Measurements from ENCODE around the gene LMX1A.

The LMX1A gene

DNA sequence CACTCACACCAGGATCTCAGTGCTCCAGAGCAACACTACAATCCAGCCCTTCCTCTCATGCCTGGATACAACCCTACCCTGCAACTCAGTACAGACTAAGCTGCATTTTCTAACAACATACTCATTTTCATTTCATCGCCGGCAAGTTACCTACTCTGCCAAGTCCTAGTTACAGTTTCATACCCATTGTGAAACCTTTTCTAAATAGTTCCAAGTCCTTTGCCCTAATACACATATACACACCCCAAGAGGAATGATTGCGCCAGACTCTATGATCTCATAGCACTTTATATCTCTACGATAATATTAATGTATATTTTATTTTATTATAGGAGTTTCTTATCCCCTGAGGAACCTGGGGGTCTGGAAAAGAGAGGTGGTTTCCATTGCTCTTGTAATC lies 122.4 kb downstream of the LMX1A start:
- no peak overlapping the region for H3K4me3 ChIP-seq (ENCODE audit: low read depth, low read length)
- no peak for DNase-seq (ENCODE audit: low read depth)

DNA sequence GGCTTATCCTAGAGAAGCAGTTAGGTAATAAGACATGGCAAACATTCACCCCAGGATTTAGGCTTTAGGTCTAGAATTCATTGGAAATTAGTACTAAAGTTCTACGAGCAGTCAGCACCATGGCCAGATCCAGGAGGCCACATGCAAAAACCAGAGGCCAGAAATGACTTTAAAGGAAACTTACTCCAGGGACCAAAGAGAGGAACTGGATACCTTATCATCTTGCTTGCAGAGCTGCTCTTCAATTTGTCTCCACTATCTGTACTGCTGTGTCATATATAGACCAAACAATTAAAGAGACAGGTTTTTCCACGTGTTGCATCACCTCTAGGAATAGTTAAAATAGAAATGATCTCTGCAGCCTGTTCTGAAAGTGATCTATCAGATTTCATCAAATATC lies 127.8 kb downstream of the LMX1A start:
- no peak for DNase-seq (ENCODE audit: low read depth)
- no peak overlapping the region for H3K4me3 ChIP-seq (ENCODE audit: low read depth, low read length)

DNA sequence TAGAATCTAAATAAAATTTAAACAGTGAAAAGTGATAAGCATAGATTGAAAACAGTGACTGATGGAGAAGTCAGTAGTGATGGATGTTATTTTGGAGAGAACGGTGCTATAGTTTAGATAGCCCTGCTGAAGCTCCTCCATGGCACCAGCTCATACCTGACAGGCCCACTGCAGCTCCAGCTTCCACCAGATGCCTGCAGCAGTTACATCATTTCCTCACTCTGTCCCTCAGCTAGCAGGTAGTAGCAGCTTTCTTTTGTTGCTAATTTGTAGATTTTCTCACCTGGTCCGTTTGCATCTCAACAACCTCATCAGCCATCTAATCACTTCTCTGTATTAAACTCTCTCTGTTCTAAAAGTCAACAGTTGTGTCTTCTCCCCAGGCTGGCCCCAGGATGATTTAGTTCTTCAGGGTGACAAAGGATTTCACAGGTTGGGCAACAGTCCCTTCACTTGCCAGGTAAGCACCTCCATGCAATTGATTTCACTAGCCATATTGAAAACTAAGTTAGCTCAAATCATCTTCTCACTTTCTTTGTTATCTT lies 128.3 kb downstream of the LMX1A start:
- no peak for DNase-seq (ENCODE audit: low read depth)
- no peak overlapping the region for H3K4me3 ChIP-seq (ENCODE audit: low read depth, low read length)

DNA sequence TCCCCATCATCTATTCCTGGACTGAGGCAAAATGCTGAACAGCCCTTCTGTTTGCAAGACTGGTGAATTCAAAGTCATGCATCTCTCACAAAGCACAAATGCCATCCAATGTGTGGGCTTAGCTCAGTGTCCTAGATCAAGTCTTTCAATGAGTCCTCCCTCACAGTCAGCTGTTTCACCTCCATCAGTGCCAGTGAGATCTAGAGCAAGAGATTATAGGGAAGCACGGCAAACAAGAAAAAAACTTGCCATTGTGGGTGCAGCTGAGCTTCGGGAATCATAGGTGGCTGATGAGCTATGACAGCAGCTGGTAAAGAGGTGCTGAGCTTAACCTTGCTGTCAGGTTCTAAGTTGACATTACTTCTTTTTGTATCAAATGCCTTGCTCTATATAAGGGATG lies 130.2 kb downstream of the LMX1A start:
- no peak overlapping the region for H3K4me3 ChIP-seq (ENCODE audit: low read depth, low read length)
- DNase-seq (ENCODE audit: low read depth): no peak

DNA sequence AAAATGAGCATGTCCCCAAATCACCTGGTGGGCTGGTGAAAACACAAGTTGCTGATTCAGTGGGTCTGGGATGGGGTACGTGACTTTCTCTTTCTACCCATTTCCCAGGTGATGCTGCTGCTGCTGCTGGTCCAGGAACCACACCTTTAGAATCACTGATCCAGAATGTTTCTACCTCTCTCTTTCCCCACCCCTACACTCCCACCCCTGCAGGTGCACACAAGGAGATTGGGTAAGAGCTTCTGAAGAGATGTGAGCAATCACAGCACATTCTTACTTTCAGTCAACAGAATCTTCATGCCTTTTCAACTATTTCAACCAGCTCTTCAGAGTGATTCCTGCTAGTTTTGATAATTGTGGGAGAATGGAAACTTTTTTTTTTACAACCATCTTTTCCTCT lies 130.9 kb downstream of the LMX1A start:
- no peak overlapping the region for H3K4me3 ChIP-seq (ENCODE audit: low read depth, low read length)
- no peak for DNase-seq (ENCODE audit: low read depth)

DNA sequence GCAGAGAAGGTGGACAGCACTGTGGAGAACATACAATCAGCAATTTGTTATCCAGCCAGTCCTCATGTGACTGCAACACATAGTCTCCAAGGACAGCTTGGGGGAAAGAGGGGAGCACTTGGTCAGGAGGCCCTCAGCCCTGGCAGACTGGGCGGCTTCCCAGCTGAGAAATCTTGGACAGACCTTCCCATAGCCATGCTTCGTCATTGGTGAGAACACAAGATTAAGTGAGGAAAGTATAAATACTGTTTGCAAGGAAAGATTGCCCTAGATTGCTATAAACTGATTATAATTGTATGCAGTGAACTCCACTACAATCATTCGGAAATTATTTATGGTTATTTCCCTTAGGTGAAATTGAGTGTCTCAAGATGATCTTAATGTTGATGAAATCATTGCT lies 131.5 kb downstream of the LMX1A start:
- DNase-seq (ENCODE audit: low read depth): no peak
- no peak overlapping the region for H3K4me3 ChIP-seq (ENCODE audit: low read depth, low read length)

GRCh38 chr1:165224504-165224903 lies 132.0 kb downstream of the LMX1A start:
- no peak overlapping the region for H3K4me3 ChIP-seq (ENCODE audit: low read depth, low read length)
- no peak for DNase-seq (ENCODE audit: low read depth)

GRCh38 chr1:165222580-165222979 lies 133.9 kb downstream of the LMX1A start:
- no peak overlapping the region for H3K4me3 ChIP-seq (ENCODE audit: low read depth, low read length)
- DNase-seq (ENCODE audit: low read depth): no peak

DNA sequence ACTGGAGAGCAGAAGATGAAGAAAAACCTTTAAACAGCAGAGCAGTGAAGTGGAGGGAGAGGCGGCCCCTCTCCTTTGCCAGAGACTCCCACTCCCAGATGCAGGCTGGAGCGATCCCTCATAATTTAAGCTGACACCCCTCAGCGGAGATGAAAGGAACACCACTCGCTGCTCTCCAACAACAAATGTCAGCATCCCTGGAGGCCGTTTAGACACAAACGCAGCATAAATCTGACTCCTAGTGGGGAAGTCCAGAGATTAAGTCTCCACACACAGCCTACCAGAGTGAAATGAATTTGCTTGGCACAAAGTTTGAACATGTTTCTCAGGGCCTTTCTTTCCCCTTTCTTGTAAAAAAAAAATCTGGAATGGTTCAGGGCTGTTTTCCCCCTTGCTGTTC lies 137.8 kb downstream of the LMX1A start:
- no peak for DNase-seq (ENCODE audit: low read depth)
- H3K4me3 ChIP-seq (ENCODE audit: low read depth, low read length): no peak overlapping the region

GRCh38 chr1:165217958-165218357 lies 138.6 kb downstream of the LMX1A start:
- DNase-seq (ENCODE audit: low read depth): no peak
- no peak overlapping the region for H3K4me3 ChIP-seq (ENCODE audit: low read depth, low read length)

DNA sequence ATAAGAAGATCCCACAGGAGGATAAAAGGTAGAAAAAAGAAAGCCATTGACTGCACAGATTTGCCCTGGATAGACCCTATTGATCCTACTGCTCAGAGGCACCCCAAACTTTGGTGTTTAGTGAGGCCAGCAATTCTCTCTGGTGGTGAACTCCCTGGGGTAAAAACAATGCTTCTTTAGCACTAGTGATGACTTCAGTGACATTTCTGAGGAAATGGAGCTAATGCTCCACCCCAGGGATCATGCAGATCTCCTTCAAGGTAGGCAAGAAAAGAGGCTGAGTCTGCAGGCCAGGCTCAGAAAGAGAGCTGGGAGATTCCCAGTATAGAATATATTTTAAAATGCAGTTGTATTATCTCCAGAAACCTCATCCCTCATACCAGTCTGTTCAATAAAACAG lies 140.3 kb downstream of the LMX1A start:
- no peak for DNase-seq (ENCODE audit: low read depth)
- no peak overlapping the region for H3K4me3 ChIP-seq (ENCODE audit: low read depth, low read length)

DNA sequence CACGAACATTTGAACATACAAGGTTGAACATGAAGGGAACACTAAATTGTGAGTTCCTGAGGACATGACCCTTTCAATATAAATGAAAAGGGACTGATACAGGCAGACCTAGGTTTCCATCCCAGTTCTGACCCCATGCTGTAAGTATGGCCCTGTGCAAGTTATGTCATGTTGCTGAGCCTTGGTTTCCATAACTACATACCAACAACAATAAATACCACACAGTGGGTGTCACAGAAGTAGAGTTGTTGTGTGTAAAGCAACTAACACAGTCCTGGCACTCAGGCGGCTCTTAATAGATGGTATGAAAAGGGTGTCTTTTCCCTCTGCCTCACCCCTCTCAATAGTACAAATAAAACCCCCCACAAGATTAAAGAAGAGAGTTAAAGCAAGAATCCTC lies 140.8 kb downstream of the LMX1A start:
- DNase-seq (ENCODE audit: low read depth): no peak
- H3K4me3 ChIP-seq (ENCODE audit: low read depth, low read length): no peak overlapping the region

DNA sequence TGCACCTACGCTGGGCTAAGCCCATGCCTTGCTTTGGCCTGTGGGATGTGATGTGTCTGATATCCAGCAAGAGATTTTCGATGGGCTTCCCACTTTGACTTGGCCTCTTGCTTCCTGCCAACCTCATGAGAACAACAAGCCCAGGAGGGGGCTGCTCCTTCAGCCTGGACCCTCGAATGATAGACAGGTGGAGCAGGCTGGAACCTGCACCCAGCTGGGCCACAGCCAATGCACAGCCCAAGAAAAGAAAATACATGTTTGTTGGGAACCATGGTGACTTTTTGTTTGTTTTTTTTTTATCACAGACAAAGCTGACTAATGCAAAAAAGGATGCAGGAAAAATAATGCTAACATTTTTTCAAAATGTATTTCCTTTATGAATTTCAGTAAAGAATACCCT lies 144.3 kb downstream of the LMX1A start:
- no peak for DNase-seq (ENCODE audit: low read depth)
- no peak overlapping the region for H3K4me3 ChIP-seq (ENCODE audit: low read depth, low read length)

DNA sequence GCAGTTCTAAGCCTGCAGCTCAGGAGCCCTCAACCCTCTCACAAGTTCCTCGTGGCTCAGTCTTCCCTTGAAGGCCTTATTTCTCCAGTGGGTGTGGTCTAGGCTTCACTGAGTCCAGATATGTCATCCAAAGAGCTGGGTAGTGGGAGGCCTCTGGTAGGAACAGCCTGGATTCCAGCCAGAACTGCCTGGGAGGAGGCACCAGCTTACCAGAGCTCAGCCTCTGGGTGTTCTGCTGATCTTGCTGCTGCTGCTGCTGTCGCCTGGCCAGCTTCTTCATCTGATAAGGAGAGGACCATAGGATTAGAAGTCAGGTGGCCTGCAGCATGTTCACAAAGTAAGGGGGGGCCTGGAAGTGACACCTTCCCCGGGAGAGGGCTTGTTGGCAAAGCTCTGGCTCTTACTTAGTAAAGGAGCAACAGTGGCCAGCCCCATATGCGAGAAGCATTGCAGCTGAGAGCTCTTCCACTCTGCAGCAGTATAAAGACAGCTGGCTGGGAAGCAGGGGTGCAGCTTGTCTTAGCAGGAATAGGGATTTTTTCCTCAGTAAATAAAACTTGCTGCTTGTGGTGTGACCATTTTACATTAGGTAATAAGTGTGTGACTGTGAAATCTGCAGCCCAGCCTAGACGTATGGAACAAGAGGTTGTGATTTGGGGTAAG lies 148.5 kb downstream of the LMX1A start:
- DNase-seq (ENCODE audit: low read depth): no peak
- no peak overlapping the region for H3K4me3 ChIP-seq (ENCODE audit: low read depth, low read length)

DNA sequence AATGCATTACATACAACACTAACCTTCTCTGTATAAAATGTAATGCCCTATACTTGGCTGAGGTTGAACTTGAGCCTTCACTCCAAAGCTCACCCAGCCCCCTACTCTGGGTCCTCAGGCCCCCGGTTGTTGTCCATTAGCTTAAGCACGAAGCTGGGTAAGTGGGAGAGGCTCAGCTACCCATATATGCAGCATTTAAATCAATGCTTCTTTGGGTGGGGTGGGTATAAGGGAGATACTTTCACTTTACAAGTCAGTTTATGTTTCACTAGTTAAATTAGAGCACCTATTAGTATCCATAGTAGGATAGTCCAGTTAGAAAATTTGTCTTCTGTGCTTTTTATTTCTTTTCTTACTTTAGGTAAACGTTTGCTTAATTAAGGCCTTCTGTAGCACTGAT lies 151.4 kb downstream of the LMX1A start:
- no peak for DNase-seq (ENCODE audit: low read depth)
- H3K4me3 ChIP-seq (ENCODE audit: low read depth, low read length): no peak overlapping the region

GRCh38 chr1:165204548-165204947 lies 152.0 kb downstream of the LMX1A start:
- H3K4me3 ChIP-seq (ENCODE audit: low read depth, low read length): no peak overlapping the region
- no peak for DNase-seq (ENCODE audit: low read depth)

DNA sequence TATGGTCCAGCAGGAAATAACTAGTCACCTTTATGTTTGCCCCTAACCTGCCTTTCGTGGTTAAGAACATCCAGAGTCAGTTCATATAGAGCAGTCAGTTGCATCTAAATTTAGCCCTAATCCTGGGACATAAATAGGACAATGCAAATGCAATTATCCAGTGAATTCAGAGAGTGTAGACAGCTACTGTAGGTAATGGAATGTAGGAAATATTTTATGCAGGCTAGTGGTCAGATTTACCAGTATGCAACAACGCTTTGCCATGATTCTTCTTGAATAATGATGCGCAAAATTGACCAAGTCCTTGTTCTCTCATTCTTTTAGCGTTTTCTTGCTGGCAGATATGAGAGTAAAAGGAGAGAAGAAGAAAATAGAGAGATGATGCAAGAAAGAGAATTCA lies 165.4 kb downstream of the LMX1A start:
- H3K4me3 ChIP-seq (ENCODE audit: low read depth, low read length): no peak overlapping the region
- DNase-seq (ENCODE audit: low read depth): no peak

GRCh38 chr1:165189913-165190312 lies 166.6 kb downstream of the LMX1A start:
- no peak overlapping the region for H3K4me3 ChIP-seq (ENCODE audit: low read depth, low read length)
- DNase-seq (ENCODE audit: low read depth): no peak

GRCh38 chr1:165189011-165189410 lies 167.5 kb downstream of the LMX1A start:
- DNase-seq (ENCODE audit: low read depth): no peak
- H3K4me3 ChIP-seq (ENCODE audit: low read depth, low read length): no peak overlapping the region

DNA sequence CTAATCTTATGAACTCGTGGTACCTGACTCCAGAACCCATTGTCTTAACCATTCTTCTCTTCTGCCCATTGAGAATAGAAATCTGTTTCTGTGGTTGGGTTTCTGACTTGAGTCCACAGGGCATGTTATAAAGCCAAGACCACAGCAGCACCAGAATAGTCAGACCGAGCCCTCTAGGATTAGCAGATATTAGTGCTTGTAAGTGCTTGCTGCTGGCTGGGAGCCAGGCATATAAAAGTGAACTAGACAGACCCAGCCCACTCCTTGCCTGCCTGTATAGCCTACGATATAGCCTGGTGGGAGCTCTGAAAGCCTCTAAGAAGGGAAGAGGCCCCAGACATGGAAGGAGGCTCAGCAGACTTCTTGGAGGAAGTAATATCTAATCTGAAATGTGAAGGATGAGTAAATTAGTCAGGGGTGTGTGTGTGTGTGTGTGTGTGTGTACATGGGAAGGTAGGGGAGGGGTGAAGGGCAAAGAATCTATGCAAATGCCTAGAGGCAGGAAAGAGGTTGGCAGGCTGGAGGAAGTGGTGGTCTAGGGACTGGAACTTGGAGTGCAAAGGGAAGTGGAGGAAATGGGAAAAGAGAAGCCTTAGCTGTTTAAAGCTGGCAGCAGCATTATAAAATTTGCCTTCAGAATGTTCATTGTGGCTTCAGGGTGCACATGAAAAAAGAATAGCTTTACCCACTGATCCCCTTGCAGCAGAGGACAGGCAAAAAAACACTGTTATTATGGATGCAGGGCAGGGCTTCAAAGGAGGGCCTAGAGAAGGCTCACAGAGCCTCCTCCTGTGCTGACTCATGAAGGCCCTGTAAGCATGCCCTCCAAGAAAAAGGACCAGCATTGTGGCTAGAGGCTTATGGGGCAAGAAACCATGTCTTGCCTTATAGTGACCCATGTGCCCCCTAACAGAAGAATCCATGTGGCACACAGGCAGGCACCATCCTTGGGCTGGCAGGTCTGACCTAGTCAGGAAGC lies 169.2 kb downstream of the LMX1A start:
- DNase-seq (ENCODE audit: low read depth): no peak
- no peak overlapping the region for H3K4me3 ChIP-seq (ENCODE audit: low read depth, low read length)
